ENCODE results near the gene SECTM1.

The SECTM1 gene

GRCh38 chr17:82280537-82280936, 53.0 kb downstream of the SECTM1 start:
- no peak for DNase-seq (ENCODE audit: low read depth)

- DNase-seq (ENCODE audit: low read depth) = no peak
Measured at GRCh38 chr17:82278786-82279391, 54.7 kb downstream of the SECTM1 start.

DNA sequence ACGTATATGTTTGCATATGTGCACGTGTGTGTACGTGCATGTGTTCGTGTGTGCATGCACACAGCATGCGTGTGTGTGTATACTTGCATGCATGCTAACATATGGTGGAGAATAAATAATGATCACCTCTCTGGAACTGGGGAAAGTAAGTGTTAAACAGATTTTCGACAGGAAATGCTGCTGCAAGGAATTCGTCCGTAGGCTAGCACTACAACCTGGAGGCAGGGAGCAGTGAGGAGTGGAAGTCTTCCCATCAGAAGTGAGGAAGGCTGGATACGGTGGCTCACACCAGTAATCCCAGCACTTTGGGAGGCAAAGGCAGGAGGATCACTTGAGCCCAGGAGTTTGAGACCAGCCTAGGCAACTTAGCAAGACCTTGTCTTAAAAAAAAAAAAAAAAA, 55.3 kb downstream of the SECTM1 start:
- no peak for DNase-seq (ENCODE audit: low read depth)

DNA sequence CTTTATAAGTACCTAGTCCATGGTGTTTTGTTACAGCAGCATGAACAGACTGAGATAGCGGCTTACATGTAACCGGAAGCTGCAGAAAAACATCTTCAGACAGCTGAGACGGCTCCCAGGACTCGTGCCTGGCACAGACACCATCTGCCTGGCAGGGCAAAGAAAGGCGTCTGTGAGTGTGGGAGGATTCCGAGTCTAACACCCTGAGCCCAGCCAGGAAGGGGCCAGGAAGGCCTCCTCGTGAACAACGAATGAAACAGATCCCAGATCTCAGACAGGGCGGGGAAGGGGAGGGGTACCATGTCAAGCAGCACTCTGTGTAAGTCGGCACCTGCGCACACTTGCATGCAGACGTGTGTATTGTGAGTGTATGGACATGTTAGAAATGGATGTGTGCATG, 55.7 kb downstream of the SECTM1 start:
- no peak for DNase-seq (ENCODE audit: low read depth)

DNA sequence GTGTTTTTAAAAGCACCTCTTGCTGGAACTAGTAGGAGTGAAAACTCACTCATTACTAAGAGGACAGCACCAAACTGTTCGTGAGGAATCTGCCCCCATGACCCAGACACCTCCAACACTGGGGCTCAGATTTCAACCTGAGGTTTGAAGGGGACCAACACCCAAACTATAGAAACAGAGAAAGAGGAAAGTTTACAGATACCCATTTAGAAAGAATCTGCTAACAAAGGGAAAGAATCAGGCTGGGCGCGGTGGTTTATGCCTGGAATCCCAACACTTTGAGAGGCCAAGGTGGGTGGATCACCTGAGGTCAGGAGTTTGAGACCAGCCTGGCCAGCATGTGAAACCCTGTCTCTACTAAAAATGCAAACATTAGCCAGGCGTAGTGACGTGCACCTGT, 56.6 kb downstream of the SECTM1 start:
- DNase-seq (ENCODE audit: low read depth) = no peak

DNA sequence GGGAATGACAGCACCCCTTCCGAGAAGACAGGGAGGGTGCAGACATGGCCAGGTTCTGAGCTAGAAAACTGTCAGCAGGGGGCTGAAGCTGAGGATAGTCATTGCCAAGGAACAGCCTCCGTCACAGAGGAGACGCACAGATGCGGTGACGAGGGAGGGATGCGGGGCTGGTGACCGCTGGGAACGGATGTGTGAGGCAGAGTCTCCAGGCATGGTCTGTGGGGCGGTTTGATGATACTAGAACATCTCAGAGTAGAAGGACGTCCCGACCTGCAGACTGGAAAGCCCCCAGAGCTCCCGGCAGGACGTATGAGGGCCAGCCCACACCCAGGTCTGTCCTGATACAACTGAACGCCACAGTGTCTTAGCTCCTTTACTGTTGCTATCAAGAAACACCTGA, 58.2 kb downstream of the SECTM1 start:
- no peak for DNase-seq (ENCODE audit: low read depth)

DNA sequence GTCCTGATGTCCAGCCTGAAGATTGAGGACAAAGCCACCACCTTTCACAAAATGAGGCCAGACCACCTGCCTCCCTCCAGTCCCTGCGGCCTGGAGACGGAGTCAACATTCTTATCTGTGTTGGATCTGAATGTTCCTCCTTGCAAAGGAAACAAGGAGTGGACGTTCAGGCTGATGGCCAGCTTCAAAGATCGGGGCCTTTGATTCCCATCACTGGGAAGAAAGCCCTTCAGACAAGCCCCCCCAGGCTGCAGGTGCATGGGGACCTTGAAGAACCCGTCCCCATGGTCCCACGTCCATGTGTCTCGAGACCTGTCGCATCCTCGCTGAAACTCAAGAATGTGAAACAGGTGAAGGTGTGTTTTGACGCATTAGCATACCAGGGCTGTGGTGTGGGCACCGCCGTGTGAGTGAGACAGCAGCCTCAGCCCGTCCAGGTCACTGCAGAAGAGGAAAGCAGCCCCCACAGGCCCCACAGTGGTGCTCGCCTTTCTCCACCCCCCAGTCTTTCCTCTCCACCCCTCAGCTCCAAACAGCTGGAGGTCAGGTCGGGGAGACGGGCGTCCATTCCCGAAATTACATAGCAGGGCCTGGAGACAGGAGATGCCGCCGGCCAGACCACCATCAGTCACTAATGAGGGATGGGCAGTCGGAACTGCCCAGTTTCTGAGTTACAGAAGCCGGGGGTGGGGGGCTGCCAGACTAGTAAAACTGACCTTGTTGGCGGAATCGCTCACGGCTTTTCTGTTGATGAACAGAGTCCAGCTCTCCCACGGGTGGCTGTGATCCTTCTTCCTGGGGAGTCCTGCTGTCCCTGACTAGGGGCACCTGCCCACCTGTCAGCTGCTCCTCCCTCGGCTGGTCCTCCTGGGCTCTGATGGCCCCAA, 59.2 kb downstream of the SECTM1 start:
- no peak for DNase-seq (ENCODE audit: low read depth)

GRCh38 chr17:82273327-82274133, 60.0 kb downstream of the SECTM1 start, which contains the start of gene CSNK1D:
Gene CSNK1D, minus strand, starts transcription at chr17:82273700. Its CDS starts 319 bp downstream, at chr17:82273381.
- no peak for DNase-seq (ENCODE audit: low read depth)

- no peak for DNase-seq (ENCODE audit: low read depth)
Measured at GRCh38 chr17:82272495-82273326, 60.9 kb downstream of the SECTM1 start.

- DNase-seq (ENCODE audit: low read depth) = no peak
Measured at GRCh38 chr17:82271401-82271800, 62.2 kb downstream of the SECTM1 start.

All from non-pigmented ciliary epithelial cell (primary cell).